GM18858 (cell line): ENCODE results near the gene LRRC63.
A peak's percentile ranks its signal among the peaks of the same experiment; 100 is the strongest.
"Not testable (repeated sequence)": the region's sequence is repeated elsewhere in the genome, so short reads cannot be mapped to it uniquely, and the experiment has no call there.

Experiments used
- ATAC-seq: cut with Tn5 transposase; IDR thresholded peaks from one replicate; pipeline ENCODE4 v1.9.1; 2021; ENCODE audit not compliant: unreplicated experiment

The LRRC63 gene

GRCh38 chr13:46232281-46232680, 20.6 kb downstream of the LRRC63 start:
- ATAC-seq = no peak

DNA sequence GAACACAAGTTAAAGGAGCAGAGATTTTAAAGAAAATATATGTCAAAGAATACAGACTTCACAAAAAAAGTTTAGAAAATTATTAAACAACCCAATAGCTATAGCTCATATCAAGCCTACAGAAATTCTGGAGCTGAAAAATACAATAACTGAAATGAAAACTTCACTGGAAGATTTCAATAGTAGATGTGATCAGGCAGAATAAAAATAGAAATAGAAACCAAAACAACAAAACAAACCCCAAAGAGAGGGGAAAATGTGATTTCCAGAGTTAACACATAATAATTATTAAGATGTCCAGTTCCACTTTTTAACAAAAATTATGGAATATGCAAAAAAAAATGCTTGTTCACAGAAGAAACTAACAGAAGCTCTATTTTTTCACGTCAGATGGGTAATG, 23.6 kb downstream of the LRRC63 start:
- no peak for ATAC-seq

GRCh38 chr13:46265292-46265691, 53.6 kb downstream of the LRRC63 start:
- ATAC-seq = no peak

GRCh38 chr13:46267166-46267565, 55.4 kb downstream of the LRRC63 start:
- no peak for ATAC-seq

DNA sequence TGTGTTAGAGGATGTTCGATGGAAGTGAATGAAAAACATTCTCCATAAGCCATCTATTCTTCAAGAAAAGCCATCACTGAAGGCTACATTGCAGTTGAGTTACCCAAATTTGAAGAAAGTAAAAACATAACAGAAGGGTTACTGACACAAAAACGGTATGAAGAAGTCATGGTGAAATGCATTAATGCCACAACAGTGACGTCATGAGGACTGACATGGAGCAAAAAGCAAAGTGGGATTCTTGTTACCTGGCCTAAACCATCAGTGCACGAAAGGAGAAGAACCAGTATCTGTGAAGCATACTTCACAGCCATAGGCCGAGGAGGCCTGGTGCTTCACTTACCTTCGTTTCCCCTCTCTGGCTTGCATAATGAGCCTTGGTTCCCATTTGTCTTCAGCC, 58.7 kb downstream of the LRRC63 start:
- no peak for ATAC-seq

DNA sequence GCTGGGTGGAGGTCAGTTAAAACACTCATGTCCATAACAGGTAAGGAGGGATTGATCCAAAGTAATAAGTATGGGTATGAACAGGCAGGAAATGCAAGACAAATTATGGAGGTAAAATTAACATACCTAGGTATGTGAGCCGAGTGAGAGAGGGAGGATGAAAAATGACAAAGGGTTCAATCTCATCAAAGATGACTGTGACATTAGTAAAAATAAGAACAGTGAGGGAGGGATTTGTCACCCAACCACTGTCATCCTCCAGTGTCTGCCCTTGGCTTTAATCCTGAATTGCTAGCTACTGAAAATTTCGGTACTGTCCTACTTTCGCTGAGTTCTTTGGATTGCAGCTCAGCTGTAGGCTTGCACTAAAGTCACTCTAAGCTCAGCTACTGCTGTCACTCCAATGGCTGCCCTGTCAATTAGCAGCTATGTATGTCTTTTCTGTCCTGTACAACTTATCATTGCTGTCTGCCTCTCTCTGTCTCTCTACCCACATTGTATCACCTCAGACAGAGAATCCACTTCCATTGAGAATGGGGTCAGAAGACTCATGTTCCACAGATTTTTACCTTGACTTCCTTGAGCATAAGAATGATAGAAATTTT, 62.5 kb downstream of the LRRC63 start:
- no peak for ATAC-seq

DNA sequence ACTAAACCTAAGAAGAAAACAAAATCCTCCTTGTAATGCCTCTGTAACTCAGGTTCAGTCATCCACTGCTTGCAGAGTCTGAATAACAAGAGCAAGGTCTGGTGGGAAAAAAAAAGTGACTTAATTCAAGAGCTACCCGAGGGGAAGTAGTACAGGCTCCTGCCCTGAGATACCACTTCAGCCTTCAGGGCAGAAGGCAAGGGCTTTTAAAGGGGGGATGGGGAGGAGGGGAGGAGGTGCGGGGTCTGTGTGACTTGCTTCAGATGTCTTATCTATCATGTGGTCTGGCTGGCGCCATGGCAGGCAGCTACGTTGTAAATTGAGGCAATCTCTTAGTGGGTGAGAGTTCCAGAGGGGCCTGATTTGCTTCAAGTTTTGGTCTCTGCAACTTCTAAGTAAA, 66.7 kb downstream of the LRRC63 start:
- no peak for ATAC-seq

GRCh38 chr13:46281779-46282178, 70.1 kb downstream of the LRRC63 start:
- ATAC-seq = no peak

DNA sequence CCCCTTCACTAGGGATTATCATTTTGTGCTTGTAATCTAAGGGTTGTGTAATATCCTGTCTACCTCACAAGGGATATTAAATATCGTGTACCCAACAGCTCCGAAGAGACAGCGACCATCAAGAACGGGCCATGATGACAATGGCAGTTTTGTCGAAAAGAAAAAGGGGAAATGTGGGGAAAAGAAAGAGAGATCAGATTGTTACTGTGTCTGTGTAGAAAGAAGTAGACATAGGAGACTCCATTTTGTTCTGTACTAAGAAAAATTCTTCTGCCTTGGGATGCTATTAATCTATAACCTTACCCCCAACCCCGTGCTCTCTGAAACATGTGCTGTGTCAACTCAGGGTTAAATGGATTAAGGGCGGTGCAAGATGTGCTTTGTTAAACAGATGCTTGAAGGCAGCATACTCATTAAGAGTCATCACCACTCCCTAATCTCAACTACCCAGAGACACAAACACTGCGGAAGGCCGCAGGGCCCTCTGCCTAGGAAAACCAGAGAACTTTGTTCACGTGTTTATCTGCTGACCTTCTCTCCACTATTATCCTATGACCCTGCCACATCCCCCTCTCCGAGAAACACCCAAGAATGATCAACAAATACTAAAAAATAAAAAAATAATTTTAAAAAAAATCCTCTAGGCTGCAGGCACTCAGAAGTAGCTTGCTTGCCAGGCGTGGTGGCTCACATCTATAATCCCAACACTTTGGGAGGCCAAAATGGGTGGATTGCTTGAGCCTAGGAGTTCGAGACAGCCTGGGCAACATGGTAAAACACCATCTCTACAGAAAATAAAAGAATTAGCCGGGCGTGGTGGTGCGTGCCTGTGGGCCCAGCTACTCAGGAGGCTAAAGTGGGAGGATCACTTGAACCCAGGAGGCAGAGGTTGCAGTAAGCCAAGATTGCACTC, 72.4 kb downstream of the LRRC63 start:
- ATAC-seq = not testable (repeated sequence)

DNA sequence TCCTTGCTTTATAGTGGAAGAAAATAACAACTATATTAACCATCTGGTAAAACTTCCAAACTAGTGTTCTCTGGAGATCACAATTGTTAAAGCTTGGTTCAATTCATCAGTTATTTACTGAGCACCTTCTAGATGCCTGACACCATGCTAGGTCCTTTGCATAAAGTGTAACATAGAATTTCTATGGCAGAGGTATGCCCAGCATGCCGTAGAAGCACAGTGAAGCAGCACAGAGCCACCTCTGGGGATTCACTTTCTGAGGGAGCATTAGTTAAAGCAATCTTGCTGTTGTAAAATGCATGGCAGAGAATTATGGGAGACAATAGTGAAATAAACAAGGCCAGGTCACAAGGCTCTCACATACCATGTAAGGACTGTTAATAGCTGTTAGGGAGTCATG, 75.2 kb downstream of the LRRC63 start:
- ATAC-seq = no peak

DNA sequence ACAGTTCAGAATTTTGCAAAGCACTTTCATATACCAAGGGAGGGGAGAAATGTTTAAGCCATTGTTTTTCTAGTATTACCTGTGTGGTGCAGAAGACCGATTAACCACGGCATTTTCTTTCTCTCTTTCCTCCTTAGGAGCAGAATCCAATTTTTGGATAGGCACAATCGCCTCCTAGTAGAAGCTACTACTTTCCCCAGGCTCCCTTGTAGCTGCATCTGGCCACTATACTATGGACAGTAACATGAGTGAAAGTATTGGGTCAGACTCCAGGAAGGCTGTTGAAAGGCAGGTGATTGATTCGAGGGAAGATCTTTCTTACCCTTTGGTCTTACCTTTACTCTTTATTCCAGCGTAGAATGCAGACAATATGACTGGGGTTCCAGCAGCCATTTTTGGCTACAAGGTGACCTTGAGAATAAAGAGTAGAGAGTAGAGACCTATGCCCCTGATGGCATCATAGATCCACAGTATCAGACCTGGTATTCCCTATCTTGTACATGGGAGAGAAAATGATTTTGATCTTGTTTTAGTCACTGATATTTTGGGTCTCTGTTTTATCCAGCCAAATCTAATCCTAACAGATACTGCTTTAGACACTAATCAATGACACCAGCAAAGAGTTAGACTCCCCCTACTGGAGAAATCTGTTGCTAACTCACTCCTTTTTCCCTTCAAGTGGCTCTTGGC, 77.0 kb downstream of the LRRC63 start:
- ATAC-seq = no peak

DNA sequence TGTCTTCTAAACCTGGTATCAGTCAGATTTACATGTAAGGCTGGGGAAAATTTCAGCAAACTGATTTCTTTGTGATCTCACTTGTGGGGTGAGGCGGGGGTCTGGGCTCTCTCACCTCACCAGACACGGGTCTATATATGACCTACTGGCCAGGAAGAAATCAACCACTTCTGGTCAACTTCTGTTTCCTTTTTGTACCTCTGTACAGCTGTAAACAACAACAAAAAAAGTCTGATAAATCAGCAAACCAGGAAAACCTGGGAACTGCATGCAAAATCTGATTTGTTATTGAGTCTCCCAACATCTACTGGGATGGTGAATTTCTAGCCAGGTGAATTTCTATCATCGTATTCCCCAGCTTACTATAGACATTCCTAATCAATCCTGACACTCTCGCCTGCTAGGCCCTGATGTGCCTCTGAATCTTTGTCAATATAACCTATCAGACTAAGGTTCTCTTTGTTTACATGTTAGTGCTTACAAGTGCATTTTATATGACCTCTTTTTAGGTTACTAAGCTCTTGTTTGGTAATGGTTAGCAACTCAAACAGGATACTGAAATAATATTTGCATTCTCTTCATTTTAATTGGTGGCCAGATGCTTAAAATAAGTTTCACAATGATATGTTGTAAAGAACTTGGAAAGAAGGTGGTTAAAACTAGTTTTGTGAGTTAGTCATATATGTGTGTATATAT, 77.7 kb downstream of the LRRC63 start:
- ATAC-seq = no peak

- ATAC-seq = no peak
Observed at GRCh38 chr13:46290434-46290833, 78.7 kb downstream of the LRRC63 start.

DNA sequence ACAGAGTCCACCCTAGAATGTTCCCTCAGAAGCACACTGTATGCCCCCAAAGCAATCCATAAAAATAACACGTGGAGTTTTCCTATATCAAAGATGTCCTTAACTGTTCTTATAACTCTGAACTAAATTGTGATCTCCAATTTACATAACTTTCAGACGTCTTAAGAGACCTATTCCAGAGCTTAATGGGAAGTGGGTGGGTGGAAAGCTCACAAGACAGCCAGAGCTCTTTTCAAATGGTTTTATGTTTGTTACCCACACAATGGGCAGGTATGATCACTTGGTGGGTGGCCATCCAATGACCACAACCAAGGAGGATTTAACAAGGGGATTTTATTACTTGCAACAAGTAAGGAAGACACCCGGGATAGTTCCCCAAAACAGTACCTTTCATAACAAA, 81.7 kb downstream of the LRRC63 start:
- no peak for ATAC-seq

DNA sequence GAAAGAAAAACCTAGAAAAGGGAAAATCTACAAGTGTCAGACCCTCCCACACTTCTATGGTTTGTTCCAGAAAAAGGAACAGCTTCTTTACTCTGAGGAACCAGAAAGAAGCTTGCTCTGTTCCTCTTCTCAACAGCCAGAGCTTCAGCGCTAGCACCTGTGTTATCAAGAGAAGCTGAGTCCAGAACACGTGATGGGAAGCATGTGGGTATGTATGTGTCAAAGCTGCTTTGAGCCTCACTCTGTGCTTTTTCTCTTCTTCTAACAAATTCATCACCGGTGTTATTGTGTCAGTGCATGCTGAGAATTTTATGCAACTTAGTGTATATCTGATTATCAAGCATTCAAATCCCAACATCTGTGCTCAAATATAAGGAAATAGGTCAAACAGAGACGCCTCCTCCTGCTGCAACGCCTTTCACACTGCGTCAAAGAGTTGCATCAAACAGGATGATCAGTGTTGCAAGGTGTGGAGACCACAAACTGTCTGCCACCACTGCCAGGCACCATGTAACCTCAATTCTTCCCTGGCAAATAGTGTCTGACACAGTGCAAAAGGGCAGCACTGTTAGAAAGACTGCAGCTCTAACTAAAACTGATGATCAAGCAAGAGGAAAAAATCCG, 83.9 kb downstream of the LRRC63 start:
- ATAC-seq = peak; percentile 66

DNA sequence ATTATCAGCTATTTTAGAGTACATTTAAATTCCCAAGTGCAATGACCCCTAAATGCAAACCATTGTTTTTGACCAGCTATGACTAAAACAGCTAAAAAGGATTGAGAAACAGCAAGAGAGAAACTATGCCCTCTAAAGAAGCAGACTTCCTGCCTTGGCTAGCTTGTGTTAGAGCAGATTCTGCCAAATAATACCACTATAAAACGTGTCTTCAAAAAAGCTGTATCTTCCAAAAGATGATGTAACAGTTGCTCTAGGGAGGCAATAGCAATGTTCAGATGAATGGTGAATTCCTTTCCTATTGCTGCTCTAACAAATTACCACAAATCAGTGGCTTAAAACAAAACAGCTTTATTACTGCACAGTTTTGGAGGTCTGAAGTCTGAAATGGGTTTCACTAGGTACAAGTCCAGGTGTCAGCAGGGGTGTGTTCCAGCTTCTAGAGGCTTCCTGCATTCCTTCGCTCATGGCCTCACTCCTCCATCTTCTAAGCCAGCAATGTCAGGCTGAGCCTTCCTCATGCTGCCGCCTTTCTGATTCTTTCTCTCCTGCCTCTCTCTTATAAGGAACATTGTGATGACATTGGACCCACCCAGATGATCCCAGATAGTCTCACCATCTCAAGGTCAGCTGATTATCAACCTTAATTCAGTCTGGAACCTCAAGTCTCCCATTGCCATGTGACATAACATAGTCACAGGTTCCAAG, 84.5 kb downstream of the LRRC63 start:
- peak; percentile 38 for ATAC-seq

DNA sequence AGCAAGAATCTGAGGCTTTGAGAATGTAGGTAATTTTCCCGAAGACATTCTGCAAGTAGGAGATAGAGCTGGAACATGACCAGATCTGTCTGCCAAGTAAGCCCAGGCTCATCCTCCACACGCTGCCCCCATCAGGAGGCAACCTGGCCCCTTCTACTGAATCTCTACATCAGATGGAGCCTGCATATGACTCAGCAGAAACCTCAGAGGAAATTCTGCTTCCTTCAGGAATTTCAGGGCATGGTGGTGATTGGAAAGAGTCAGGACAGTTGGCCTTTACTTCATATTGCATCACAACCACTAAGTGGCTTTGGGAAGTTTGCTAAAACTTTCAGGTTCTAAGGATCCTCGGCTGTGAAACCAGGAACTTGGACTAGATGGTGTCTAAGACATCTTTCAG, 85.2 kb downstream of the LRRC63 start:
- no peak for ATAC-seq

- no peak for ATAC-seq
Observed at GRCh38 chr13:46297361-46297811, 85.7 kb downstream of the LRRC63 start.

GRCh38 chr13:46303742-46304385, 92.1 kb downstream of the LRRC63 start:
- ATAC-seq = no peak

DNA sequence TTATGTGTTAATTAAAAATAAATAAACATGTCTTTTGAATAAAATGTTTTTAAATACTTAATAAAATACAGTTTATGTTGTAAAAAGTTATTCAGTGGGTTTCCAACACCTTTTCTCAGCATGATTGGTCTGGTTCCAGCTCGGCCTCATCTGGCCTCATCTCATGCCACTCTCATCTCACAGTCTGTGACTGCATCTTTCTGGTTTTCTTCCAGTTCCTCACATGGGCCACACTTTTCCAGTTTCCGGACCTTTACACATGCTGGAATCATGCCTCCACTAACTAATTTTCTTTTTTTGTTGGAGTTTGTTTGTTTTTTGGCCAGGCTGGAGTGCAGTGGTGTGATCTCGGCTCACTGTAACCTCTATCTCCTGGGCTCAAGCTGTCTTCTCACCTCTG, 92.8 kb downstream of the LRRC63 start:
- no peak for ATAC-seq
